Stimulated activated CD8-positive, alpha-beta memory T cell treated with anti-CD3 and anti-CD28 coated beads, Interleukin-4, amount 100 ng/mL, for 4 hours (primary cell): ENCODE measurements around the gene ATG9B.
"Not testable (repeated sequence)": the region's sequence is repeated elsewhere in the genome, so short reads cannot be mapped to it uniquely, and the experiment has no call there.

Source experiments
- DNase-seq, 2 donors: peaks; one replicate each; pipeline ENCODE4 v3.0.0-alpha.2; 2020; ENCODE audit warnings: low read depth in 2 of 2, low spot score in 1 of 2

The ATG9B gene

DNA sequence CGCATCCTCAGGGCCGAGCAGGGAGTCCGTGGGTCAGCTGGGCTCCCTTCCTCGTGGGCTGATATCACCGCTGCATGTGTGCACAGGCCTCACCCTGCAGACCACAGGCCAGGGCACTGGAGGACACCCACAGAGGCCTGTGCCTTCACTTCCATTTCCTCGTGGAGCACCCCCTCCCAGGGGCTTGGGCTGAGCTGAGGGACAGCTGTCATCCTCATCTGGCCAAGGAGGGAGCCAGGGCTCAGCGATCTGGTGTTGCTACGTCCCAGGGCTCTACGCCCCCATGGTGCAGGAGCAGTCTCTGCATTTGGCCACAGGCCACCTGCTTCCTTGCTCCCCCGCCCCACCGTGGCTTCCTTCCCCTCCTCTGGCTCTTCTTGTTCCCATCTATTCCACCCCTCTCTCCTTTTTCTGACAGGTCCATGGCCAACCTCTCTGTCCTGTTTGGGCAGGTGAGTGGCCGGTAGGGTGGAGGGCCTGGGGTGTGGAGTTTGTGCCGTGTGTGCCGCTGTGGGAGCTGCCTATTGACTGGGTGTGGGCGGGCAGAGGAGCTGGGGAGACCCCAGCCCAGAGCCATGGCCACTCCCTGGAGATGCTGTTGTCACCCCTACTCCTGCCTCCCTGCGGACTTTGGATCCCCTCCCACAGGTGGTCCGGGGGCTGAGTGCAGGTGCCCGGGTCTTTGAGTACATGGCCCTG, 15.7 kb upstream of the ATG9B start:
- DNase-seq, result no peak

DNA sequence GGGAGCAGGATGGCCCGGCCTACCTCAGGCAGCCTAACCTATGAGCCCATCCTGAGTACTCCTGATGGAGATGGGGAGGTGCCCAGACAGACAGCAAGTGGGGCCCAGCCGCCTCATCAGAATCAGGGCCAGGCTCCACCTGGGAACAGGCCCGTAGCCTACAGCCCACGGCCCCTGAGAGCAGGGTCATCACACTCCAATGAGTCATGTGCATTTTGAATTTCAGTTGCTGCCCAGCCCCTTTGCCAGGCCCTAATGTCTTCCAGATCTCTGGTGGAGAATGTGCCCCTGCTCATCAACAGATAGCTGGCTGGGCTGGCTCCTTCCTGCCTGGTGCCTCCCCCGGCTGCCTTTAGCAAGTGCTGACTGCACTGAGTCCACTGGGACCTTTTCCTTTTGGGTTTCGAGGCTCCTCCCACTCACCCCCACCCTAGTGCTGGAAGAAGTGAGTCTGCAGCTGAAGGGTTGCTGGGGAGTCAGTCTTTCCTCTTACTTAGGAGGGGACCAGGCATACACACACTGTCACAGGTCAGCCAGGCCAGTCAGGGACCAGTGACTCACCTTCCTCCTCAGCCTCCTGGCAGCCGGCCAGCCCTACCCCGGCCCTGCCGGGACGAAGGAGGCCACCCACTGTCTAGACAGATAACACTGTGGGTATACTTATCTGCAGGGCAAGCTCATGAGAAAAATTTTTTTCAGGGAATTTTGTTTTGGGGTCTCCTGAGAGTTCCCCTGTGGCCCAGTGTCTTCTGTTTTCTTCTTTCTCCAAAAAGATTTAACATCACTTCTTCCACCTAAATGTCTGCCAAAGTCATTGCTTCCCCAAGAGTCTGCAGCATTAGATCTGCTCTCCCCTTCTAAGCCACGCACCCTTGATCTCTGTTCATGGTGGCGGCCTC, 14.9 kb upstream of the ATG9B start:
- peak in 1 of 2 donors; percentile 66 for DNase-seq

DNA sequence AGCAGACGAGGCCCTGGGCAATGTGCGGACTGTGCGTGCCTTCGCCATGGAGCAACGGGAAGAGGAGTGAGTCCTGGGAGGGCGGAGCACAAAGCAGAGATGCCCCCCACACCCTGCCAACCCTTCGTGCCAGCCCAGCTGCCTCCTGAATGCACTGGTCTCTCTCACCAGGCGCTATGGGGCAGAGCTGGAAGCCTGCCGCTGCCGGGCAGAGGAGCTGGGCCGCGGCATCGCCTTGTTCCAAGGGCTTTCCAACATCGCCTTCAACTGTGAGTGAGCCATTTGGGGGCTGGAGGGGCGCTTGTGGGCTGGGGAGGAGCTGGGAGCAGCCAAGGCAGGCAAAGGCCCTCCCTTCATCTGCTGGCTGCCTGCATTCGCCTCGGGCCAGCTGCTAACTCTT, 11.6 kb upstream of the ATG9B start:
- DNase-seq, result no peak

DNA sequence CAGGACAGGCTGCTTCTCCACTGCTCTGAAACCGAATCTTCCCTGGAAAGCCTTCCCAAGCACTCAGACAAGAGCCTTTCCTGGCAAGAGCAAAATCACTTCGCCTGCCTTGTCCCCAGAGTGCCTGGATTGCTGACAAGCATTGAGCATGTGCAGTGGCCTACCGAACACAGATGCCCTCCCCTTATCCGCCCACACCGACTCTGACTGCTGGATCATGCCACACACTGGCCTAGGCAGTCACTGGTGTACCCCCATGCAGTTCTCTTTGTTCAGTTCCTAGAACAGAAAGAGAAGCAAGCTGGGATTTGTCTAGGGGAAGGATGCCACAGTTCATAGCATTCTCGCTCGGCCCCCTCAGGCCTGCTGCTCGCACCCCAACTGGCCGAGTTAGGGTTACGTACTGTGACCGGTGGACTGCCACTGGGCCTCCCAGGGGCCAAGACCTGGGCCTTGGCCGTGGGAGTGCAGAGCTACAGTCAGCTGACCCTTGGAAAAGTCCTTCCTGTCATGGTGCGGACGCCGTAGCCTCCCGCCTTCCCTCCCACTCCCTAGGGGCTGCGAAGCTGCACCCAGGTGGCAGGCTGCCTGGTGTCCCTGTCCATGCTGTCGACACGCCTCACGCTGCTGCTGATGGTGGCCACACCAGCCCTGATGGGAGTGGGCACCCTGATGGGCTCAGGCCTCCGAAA, 10.9 kb upstream of the ATG9B start:
- DNase-seq, result no peak

DNA sequence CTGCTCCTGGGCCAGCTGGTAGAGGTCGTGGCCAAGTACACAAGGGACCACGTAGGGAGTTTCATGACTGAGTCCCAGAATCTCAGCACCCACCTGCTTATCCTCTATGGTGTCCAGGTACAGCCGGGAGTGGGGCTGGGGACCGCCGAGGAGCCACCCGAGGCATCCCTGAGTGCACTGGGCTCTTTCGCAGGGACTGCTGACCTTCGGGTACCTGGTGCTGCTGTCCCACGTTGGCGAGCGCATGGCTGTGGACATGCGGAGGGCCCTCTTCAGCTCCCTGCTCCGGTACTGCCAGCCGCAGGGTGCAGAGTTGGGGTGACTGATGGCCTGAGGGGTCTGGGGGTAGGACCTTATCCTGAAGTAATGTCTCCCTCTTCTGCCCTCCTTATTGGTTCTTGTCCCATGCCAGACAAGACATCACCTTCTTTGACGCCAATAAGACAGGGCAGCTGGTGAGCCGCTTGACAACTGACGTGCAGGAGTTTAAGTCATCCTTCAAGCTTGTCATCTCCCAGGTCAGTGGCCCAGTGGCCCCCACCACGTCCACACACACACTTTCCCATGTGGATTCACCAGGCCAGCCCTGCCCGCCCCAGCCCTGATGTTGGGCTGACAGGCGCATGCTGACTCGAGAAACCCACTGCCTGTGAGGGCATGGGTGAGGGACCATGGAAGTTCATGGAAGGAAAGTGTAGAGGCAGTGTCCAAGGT, 10.2 kb upstream of the ATG9B start:
- no peak for DNase-seq

DNA sequence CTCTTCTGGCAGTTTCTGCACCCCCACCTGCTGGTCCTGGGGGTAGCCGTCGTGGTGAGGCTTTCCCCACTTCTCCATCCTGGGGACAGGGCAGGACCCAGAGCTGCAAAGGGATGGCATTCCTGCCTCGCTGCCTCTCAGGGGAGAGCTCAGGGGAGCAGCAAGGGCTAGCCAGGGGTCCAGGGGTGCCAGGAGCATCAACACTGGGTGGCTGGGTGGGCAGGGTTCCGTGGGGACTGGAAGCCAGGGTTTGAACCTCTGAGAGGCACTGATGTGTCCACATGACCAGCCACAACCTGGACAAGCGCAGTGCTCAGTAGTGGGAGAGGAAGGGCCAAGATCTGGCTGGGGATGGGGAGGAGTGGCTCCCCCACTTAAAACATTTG, 9.6 kb upstream of the ATG9B start:
- no peak for DNase-seq

DNA sequence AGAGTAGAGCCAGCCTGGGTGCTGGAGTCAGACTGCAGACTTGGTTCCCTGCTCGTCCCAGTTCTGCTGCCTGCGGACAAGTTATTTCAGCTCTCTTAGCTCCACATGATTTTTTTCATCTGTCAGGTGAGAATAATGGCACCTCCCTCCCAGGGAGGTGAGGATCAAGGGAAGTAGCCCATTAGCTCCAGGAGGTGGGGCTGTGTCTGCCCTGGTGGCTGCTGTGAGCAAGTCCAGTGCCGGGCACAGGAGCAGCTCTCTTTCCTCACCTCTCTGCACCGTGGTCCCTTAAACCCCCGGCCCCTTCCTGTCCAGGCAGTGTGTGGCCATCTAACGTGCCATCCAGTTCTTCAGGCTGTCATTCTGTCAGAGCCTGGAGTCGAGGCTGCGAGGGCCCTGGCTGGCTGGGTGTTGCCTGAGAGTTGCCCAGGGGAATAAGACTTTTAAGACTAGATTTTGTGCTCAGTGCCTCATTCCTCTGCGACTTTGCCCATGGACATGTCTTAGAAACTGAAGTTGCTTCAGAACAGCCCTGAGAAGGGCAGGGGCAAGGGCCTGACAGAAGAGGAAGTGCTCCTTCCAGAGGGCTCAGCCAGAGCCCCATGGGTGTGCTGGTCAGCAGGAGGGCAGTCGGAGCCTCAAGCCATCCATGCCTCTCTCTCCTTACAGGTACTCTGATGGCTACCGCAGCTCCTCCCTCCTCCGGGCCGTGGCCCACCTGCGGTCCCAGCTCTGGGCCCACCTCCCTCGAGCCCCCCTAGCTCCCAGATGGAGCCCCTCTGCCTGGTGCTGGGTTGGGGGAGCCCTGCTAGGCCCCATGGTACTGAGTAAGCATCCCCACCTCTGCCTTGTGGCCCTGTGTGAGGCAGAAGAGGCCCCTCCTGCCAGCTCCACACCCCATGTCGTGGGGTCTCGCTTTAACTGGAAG, 8.9 kb upstream of the ATG9B start:
- no peak for DNase-seq

DNA sequence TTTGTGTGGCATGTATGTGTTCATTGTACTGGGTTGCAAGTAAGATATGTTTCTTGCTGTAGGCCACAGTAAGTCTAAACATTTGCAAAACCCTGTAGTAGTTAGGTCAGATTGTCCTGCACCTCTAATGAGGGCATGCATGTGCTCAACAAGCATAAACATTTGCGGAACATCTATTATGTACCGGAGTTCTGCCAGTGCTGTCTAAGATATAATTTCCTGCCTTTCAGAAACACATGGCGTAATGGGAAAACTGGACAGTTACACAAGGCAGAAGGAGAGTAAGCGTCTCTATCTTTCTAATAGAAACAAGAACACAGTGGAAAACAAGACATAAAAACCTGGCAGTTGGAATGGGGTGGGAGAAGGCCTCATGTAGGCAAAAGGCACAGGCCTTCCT, 6.7 kb upstream of the ATG9B start:
- no peak for DNase-seq

DNA sequence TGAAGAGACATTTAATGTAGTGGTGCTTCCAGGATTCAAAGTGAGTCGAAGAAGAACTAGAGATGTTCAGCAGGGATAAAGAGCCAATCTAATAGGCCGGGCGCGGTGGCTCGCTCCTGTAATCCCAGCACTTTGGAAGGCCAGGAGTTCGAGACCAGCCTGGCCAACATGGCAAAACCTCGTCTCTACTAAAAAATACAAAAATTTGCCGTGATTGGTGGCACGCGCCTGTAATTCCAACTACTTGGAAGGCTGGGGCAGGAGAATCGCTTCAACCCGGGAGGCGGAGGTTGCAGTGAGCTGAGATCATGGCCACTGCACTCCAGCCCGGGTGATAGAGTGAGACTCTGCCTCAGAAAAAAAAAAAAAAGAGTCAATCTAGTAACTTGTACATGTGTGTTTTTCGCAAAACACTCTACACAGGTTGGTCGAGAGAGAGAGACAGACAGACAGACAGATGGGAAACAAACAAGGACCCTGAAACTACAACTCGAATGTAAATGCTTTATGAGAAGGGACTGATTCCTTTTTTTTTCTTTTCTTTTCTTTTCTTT, 4.7 kb upstream of the ATG9B start:
- no peak for DNase-seq

DNA sequence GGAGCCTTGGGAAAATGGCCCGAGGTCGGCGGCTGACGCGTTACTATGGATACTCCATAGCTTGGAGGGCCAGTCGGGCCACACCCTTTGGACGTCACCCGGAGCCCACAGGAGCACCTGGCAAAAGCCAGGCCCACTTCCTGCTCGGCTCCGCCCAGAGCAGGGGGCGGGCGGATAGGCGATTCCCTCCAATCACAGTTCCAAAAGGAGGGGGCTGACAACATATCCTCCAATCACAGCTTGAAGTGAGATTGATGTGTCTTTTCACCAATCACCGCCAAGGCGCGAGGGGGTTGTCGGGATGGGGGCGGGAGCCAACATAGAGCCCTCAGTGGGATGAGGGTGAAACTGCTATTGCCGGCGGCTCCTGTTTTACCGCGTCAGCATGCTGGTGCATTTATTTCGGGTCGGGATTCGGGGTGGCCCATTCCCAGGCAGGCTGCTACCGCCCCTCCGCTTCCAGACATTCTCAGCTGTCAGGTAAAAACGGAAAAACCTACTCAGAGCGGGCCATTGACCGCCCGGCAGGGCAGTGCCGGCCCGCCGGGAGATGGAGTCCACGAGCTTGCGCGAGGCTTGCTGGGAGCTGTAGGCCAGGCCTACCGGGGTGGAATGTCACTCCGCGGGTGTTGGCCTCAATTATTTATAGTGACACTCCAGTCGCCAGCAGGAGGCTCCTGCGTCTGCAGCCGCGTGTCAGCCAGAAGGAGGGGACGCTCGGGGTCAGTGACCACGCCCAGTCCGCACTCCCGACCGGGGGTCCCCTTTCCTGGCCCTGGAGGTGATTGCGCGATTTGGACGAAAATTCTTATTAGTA, 4.0 kb upstream of the ATG9B start, which contains the start of gene ABCB8:
TSS of gene ABCB8 (plus strand) at position 320 of the 817 bp plus-strand sequence. CDS start at position 386, 66 bp downstream.
- DNase-seq, result peak; percentile 95 to 96

DNA sequence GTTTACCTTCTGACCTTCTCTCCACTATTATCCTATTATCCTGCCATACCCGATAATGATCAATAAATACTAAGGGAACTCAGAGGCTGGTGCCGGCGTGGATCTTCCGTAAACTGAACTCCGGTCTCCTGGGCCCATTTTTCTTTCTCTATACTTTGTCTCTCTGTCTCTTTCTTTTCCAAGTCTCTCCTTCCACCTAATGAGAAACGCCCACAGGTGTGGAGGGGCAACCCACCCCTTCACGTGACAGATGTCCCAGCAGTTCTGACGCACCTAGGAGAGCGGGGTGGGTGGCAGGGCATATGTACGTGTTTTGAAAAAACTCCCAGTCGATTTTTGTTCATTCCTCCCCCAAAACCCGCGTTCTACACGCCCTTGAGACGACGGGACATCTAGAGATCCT, 3.4 kb upstream of the ATG9B start:
- peak in 1 of 2 donors; percentile 27 for DNase-seq

DNA sequence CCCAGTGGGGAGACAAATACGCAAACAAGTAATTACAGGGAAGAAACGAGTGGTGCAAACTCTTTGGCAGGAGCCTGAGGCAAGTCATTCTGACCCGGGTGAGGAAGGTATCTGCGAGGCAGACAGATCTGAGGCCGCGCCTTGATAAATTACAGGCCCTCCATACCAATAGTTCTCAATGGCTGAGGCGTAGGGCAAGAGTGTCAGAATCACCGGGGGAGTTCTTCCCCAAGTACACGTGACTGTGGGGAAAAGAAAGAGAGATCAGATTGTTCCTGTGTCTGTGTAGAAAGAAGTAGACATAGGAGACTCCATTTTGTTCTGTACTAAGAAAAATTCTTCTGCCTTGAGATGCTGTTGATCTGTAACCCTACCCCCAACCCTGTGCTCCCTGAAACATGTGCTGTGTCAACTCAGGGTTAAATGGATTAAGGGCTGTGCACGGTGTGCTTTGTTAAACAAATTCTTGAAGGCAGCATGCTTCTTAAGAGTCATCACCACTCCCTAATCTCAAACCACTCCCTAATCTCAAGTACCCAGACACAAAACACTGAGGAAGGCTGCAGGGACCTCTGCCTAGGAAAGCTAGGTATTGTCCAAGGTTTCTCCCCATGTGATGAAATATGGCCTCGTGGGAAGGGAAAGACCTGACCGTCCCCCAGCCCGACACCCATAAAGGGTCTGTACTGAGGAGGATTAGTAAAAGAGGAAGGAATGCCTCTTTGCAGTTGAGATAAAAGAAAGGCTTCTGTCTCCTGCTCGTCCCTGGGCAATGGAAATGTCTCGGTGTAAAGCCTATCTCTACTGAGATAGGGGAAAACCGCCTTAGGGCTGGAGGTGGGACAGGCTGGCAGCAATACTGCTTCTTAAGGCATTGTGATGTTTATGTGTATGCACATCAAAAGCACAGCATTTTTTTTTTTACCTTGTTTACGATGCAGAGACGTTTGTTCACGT, 2.8 kb upstream of the ATG9B start:
- DNase-seq, result not testable (repeated sequence)

DNA sequence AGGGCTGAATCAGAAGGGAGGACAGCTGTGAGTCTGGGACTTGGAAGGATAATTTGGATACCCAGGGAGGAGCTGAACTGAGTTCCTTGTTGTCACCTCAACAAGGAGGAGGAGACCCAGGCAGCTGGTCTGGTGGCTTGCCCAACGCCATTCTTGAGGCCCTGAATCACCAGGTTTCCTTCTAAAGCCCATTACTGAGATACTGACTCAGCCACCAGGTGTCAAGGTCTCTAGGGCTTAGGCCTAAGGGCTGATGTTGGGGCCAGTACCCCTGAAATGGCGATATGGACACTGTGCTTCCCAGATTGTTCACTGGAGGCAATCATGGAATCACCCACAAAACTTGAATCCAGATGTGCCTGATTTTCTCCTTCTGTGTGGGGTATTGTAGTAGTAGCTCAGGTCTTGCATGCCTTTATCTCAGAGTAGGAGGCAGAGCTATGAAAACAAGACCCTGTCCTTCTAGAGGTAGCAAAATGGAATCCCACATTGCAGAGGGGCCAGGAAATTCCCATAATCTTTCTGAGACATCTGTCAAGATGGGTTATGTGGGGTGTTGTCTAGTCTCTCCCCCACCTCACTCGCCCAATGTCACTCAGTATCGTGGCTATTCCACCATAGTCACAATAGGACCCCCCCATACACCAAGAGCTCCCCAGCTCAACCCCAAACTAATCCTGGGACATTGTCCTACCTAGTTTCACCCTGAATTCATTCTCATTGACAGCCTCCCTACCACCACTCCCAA, 1.8 kb upstream of the ATG9B start:
- no peak for DNase-seq

DNA sequence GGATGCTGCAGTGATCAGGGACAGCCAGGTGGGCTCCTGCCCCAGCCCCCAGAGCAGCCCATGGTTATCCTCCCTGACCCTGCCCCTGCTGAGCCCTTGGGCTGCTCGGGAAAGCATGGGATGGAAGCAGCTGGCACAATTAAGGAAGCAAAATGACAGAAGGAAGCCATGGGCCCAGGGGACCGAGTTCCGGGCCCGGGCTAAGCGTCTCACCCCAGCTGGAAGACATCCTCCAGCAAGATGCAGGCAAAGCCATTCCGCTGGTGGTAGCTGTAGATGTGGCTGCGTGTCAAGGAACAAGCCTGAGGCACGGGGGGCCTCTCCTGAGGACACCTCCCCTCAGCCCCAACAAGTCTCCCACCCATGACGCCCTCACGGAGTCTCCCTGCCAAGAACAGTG, 1.1 kb downstream of the ATG9B start:
- no peak for DNase-seq

DNA sequence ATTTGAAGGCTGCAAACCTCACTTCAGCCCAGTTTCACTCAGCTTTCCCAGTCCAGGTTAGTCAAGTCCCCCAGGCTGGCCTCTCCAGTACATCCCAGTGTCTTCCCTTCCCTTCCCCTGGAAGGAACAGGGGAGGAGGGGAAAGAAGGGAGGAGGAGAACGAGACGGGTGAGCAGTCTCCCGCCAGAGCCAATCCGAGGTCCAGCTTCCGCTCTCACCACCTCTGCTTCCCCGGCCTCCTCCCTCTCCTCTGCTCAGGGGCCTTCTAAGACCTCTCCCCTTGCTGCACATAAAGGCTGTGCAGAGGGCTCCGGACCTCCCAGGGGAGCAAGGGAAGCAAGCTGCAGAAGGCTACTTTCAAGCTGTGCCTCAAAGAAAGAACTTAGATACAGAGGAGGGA, 4.1 kb downstream of the ATG9B start:
- no peak for DNase-seq

DNA sequence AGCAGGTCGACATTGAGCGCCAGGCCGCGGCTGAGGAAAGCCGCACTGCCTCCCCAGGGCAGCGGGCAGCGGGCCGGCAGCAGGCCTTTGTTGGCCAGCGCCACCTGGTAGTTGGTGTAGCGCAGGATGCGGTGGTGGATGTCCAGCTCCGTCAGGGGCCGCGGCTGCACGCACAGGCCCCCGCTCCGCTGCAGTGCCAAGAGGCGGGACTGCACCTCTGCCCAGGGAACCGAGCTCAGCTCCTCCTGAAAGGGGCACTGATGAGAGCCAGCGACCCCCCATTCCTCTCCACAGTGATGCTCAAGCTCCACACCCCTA, 5.2 kb downstream of the ATG9B start:
- no peak for DNase-seq

DNA sequence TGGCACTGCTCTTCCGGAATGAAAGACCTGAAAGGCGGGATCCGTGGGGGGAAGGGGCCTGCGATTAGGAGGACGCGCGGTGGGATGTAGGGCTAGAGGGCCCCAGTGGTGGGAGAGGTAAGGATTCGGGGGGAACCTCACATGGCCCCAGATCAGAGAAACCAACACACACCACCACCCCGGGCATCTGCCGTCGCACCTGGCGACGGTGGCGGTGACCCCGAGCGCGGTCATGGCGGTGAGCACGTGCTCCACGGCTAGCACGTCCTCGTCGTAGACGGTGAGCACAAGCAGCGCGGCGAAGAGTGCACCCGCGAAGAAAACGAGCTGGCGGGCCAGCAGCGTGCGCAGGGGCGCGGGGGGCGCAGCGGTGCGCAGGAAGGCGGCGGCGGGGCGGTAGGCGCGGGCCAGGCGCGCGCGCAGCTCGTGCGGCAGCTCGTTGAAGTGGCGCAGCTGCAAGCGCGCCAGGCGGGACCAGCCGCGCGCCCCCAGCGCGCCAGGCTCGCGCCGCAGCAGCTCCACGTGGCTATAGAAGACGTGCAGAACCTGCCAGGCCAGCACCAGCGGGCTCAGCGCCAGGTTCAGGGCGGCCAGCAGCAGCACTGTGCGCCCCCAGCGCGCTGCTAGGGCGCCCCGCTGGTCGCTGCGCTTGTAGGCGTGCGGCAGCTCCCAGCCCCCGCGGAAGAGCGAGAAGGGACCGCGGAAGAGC, 5.7 kb downstream of the ATG9B start:
- no peak for DNase-seq
